COLO668 (cell line): ENCODE results near the gene SHC3.
A peak's percentile ranks its signal among the peaks of the same experiment; 100 is the strongest.
"Not testable (repeated sequence)": the region's sequence is repeated elsewhere in the genome, so short reads cannot be mapped to it uniquely, and the experiment has no call there.

Source experiments
- DNase-seq: peaks from one replicate; lab custom pipeline; 2025; ENCODE audit not compliant: unreplicated experiment; lab: John Stamatoyannopoulos, UW

The SHC3 gene

GRCh38 chr9:89177944-89178829, at the start of gene SHC3:
TSS of gene SHC3 (minus strand) at chr9:89178818. CDS start at chr9:89178460, 358 bp downstream.
- DNase-seq, result peak; percentile 64

GRCh38 chr9:89225991-89226471, 47.4 kb upstream of the SHC3 start:
- DNase-seq, result no peak

DNA sequence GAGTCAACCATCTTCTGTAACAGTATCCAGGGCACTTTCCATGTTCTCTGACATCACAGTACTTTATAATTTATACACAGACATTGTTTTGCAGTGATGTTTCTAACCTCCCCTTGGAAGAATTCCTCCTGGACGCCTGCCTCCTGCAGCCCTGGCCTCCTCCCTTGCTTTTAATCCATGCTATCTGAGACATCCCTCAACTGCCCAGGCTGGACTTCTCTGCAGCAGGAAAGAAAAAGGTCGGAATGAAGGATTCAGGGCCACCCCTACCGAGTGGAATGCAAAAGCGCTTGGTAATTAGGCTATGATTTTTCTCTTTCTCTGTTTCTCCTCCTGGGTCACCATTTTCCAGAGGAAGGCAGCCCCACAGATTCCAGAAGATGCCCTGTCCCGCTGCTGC, 47.0 kb upstream of the SHC3 start:
- no peak for DNase-seq

- DNase-seq, result no peak
Measured at GRCh38 chr9:89225036-89225435, 46.4 kb upstream of the SHC3 start.

GRCh38 chr9:89224633-89225032, 46.0 kb upstream of the SHC3 start:
- no peak for DNase-seq

- no peak for DNase-seq
Measured at GRCh38 chr9:89223396-89223977, 44.9 kb upstream of the SHC3 start.

DNA sequence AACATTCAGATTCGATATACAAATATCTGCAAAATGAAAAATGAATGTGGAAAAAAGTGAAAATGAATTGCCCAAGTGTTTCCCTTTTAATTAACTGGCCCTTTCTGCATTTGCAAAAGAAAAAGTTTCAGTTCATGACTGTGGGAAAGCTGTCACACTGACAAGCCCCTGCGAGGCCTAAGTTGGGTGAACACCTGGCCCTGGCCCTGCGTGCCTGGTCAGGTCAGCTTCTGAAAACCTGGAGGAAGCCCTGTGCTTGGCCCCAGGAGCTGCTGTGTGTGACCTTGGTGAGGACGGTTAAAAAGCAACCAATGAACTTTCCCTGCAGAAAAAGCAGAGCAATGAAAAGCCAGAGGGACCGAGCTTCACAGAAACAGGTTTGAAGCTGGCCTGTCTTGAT, 41.0 kb upstream of the SHC3 start:
- DNase-seq, result no peak

DNA sequence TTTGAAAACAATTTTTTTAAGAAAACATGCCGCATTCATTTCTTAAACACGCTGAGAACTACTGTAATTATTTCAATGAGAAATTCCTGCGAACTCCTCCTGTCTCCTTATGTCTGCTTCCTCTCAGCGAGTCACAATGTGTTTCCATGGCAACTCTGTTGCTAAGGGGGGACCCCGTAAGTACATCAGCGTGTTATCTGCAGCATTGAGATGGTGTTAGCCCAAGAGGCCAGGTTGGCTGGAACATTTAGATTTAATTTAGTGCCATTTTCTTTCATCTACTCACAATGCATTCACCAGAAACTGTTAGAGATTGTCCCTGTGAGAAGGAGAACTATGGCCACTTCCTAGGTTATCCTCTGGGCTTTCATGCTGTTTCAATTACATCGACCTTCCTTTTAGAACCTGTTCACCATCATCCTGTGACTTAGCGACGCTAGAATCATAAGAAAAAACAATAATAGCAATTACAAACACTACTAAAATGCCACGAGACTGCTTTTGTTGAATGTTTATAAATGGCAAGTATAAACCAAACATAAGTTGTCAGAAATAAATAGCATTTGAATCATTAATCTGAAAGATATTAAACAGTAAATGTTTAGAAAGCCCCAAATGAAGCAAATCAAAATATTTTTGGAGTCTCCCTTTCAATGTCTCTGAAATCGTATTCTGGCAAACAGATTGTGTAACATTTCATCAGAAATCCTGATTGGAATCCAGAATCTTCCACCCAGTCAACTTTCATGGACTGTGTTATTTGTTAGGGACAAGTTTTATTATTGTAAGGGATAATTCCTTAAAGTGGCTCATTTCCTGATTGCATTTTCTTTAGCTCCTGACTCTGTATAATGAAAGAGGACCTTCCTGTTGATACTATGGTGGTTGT, 39.7 kb upstream of the SHC3 start:
- DNase-seq, result no peak

- DNase-seq, result no peak
Measured at GRCh38 chr9:89215342-89215741, 36.7 kb upstream of the SHC3 start.

GRCh38 chr9:89213396-89213880, 34.8 kb upstream of the SHC3 start:
- DNase-seq, result no peak

- no peak for DNase-seq
Measured at GRCh38 chr9:89212171-89212570, 33.6 kb upstream of the SHC3 start.

DNA sequence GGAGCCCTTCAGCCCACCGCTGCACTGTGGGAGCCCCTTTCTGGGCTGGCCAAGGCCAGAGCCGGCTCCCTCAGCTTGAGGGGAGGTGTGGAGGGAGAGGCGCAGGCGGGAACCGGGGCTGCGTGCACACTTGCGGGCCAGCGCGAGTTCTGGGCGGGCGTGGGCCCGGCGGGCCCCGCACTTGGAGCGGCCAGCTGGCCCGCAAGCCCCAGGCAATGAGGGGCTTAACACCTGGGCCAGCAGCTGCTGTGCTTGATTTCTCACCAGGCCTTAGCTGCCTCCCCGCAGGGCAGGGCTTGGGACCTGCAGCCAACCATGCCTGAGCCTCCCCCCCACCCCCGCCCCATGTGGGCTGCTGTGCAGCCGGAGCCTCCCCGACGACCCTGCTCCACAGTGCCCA, 30.7 kb upstream of the SHC3 start:
- not testable (repeated sequence) for DNase-seq

DNA sequence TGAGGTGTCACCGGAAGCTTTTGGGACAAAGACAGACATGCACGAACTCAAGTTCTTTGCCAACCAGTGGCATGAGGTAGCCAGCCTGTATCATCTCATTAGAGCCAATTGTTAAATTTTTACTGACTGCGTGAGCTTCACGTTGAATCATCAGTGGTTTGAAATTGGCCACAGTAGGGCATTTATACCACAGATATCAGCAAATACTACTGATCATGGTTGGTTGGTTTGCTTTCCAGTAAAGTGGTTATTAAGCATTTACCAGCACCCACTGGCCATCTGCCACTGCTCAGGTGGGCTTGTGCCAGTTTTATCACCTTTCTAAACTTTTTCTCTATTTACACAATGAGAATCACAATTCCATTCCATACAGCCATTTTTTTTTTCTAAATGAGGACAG, 28.4 kb upstream of the SHC3 start:
- no peak for DNase-seq

DNA sequence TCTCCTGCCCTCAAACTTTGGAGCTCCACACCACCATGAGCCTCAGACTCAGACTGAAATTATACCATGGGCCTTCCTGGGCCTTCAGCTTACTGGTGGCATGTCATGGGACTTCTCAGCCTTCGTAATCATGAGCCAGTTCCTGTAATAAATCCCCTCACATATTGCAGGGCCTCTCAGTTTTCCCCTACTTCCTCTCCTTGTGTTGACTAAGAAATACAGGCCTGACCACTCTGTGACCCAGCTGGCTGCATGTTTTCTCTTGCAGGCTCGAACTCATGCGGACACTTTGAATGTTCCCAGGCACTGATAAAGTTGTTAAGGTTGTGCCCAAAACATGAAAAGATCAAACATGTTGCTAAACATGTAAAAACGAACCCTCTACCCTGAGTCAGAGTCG, 26.2 kb upstream of the SHC3 start:
- DNase-seq, result no peak

DNA sequence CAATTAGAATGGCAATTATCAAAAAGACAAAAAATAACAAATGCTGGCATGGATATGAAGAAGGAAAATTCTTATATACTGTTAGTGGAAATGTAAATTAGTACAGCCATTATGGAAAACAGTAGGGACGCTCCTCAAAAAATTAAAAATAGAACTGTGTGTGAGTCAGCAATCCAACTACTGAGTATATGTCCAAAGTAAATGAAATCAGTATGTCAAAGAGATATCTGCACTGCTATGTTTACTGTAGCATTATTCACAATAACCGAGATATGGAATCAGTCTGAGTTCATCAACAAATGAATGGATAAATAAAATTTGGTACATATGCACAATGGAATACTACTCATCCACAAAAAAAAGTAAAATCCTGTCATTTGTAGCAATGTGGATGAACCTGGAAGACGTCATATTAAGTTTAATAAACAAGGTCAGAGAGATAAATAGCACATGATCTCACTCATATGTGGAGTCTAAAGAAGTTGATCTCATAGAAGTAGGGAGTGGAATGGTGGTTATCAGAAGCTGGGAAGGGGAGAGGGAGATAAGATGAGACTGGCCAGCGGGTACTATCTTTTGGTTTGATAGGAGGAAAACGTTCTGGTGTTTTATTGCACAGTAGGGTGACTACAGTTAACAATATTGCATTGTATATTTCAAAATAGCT, 16.6 kb upstream of the SHC3 start:
- DNase-seq, result no peak

DNA sequence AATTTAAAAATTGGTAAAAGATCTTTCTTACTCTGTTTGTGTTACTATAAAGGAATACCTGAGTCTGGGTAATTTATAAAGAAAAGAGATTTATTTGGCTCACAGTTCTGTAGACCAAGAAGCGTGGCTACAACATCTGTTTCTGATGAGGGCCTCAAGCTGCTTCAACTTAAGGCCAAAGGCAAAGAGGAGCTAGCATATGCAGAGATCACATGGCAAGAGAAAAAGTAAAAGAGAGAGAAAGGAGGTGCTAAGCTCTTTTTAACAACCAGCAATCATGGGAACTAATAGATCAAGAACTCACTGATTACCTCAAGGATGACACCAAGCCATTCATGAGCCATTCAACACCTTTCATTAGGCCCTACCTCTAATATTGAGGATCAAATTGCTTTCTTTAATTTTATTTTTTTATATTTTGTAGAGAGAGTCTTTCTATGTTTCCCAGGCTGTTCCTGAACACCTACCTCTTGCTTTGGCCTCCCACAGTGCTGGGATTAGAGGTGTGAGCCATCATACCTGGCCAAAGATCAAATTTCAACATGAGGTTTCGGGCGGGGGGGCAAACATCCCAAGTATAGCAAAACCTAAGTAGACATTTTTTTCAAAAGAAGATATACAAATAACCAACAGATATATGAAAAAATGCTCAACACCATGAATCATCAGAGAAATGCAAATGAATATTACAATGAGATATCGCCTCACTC, 16.0 kb upstream of the SHC3 start:
- no peak for DNase-seq

- DNase-seq, result no peak
Measured at GRCh38 chr9:89191004-89191403, 12.4 kb upstream of the SHC3 start.

DNA sequence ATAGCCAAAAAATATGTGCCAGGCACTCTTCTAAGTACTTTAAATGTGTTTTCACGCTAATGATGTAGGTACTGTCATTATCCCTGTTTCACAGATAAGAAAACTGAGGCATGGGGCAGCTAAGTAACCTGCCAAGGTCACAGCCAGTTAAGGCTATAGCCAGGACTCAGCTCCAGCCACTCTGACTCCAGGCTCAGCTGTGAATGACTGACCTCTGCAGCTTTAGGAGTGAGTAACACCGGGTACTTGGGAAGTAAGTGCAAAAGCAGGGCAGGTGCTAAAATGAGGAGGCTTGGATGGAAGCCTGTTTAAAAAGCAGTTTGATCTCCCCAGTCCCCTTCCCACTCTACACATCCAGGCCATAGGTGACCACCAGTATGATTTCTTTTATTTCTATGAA, 10.6 kb upstream of the SHC3 start:
- DNase-seq, result no peak

GRCh38 chr9:89187950-89188349, 9.3 kb upstream of the SHC3 start:
- no peak for DNase-seq

DNA sequence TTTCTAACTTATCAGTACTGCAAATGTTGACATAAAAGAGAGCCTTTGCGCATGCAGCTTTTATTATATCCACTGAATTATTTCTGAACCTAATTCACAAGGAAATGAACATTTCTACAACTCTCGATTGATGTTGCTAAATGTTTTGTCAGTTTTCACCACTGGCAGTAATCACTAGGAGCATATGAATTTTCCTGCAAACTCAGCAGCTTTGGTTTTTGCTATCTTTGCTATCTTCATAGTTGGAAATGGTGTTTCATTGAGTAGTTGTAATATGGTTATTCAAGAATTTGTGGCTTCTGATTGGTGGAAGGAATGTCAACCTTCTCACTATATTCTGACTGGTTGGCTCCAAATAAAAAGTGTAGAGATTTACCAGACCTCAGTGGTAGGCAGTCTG, 8.9 kb upstream of the SHC3 start:
- DNase-seq, result no peak
